LNCAP (cell line): ENCODE measurements around the gene CRHR1.

ENCODE experiments used
- TF ChIP-seq, protein P1 (sequence below): fragments of 450-650 bp; IDR thresholded peaks from 2 replicates; pipeline ENCODE4 v1.5.1; 2017; ENCODE audit warnings: mild to moderate bottlenecking

CRHR1 gene

DNA sequence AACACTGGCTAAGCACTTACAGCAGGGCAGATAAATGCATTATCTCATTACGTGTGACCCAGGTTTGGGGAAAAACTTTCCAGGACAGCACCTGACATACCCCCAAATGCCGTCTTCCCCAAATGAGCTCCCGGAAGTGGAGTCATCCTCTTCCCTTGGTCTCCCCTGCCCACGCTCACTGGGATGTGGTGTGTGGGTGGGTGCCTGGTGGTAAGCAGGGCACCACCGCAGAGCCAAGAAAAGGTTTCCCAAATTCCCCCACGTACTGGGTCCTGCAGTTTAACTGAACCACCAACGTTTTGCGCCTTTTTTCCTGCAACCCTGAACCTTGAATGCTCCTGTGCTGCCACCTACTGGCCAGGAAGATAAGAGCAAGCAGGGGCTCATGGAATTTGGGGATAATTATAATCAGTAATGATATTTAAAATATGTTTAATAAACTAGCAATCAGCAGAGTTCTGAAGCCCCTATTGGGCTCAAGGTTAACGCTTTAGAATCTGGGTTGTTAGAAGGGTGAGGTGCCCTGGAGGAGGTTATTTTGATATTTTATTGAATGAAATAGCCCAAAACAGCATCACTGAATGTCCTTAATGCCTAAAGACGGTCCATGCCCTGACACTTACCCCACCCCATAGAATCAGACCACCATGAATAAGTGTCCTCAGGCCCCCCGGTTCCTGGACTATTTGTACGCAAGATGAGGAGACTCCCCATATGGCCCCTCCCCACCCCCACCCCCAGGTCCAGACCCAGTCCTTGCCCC lies 68.6 kb downstream of the CRHR1 start:
- TF ChIP-seq, protein P1, sequence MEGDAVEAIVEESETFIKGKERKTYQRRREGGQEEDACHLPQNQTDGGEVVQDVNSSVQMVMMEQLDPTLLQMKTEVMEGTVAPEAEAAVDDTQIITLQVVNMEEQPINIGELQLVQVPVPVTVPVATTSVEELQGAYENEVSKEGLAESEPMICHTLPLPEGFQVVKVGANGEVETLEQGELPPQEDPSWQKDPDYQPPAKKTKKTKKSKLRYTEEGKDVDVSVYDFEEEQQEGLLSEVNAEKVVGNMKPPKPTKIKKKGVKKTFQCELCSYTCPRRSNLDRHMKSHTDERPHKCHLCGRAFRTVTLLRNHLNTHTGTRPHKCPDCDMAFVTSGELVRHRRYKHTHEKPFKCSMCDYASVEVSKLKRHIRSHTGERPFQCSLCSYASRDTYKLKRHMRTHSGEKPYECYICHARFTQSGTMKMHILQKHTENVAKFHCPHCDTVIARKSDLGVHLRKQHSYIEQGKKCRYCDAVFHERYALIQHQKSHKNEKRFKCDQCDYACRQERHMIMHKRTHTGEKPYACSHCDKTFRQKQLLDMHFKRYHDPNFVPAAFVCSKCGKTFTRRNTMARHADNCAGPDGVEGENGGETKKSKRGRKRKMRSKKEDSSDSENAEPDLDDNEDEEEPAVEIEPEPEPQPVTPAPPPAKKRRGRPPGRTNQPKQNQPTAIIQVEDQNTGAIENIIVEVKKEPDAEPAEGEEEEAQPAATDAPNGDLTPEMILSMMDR = peak; percentile 93

DNA sequence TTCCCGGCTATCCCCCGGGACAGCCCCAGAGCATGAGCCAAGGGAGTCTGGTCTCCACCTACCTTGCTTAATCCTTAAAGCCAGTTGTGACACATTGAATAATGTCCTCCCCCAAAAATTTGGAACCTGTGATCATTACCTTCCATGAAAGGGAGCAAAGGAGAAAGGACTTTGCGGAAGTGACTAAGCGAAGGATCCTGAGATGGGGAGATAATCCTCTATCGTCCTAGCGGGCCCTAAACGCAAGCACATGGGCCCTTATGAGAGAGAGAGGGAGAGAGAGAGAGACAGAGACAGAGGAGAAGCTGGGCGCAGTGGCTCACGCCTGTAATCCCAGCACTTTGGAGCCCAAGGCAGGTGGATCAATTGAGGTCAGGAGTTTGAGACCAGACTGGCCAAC lies 70.1 kb downstream of the CRHR1 start:
- TF ChIP-seq, protein P1 = no peak

DNA sequence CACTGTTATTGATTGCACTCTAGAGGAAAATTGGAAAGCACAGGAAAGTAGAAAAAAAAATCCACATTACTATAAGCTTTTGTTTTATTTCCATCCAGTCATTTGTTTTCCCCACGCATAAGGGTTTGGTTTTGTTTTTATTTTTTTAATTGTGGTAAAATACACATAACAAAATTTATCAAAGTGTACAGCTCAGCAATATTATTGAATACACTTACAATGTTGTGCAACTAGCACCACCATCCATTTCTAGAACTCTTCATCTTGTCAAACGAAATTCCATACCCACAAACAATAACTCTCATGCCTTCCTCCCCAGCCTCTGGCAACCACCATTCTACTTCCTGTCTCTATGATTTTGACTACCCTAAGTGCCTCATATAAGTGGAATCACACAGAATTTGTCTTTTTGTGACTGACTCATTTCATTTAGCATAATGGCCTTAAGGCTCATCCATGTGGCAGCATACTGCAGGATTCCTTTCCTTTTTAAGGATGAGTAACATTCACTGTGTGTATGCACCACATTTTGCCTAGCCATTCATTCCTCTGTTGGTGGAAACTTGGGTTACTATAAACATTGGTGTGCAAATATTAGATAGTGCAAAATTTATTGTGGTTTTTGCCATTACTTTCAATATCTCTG lies 71.7 kb downstream of the CRHR1 start:
- TF ChIP-seq, protein P1 = no peak

DNA sequence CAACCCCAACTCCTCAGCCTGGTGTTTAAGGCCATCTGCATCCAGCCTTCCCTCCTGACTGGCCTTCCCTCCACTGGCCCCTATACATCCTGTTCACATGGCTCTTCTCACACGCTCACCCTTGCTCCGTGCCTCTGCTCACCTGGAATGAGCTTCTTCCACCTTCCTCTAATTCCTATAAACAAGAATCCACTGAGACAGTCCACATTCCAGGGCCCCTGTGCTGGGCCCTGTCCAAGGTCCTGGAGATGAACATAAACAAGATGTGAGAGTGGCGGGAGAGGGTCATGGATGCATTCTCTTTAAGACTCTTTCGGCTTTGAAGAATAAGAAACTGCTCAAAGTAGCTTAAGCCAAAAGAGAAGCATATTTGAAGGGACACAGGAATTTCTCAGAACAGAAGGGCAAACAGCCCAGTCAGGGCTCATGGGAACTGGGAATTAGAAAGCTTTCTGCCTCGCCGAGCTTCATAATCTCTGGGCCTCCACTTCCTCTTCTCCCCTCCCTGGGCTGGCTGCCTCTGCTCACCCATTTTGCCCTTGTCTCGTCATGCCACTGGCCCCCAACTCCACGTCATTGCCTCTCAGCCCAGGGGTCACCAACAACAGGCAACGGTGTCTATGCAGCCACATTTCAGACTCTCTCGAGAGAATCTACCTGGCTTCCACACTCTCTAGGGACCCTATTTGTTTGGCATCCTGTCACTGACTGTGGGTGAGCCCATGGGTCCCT lies 74.0 kb downstream of the CRHR1 start:
- TF ChIP-seq, protein P1 = no peak

DNA sequence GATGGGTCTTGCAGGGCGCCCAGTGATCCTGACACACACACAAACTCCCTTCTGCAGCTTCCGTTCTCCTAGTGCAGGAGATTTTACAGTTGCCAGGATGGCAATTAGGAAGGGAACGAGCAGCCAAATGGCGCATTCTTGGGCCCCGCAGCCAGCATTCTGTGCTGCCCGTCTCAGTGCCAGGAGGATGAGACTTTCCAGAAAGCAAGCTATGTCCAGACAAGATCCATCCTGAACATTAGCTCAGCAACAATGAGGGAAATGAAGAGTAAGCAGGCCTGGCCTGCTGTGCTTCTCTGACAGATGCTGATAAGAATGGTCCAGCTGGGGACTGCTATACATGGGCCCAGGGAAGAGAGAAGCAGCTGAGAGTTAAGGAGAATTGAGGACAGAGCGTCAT lies 77.0 kb downstream of the CRHR1 start:
- TF ChIP-seq, protein P1 = no peak

DNA sequence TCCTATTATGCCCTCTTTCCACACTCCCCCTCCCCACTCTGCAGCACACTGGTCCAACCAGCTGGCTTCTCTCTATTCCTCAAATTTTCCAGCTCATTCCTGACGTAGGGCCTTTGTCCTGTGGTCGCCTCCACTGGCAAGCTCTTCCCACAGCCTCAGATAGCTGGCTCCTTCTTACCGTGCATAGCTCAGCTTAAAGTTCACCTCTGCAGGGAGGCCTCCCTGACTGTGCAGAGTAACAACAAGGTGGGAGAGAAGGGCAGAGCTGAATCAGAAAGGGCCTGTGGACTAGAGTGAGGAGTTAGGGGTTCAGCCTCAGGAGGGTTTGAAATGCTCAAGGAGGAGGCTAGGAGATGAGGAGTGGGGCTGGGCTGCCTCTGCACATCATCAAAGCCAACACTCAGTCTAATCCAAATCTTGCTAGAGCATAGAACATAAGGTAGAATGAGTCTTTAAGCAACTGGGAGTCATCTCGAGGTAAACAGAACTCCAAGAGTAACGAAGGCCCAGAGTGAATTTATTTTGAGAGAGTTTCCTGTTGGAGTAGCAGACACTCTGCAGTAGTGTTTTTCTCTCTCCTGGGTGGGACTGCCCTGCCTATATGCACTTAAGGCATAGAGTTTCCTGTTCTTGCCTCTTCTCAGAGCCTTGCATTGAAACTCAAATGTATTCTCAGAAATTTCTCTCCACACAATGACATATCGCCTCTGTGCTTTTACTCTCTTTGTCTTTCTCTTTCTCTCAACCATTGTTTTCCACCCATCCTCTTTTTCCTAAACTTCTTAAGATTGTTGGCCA lies 79.9 kb downstream of the CRHR1 start:
- TF ChIP-seq, protein P1 = no peak

DNA sequence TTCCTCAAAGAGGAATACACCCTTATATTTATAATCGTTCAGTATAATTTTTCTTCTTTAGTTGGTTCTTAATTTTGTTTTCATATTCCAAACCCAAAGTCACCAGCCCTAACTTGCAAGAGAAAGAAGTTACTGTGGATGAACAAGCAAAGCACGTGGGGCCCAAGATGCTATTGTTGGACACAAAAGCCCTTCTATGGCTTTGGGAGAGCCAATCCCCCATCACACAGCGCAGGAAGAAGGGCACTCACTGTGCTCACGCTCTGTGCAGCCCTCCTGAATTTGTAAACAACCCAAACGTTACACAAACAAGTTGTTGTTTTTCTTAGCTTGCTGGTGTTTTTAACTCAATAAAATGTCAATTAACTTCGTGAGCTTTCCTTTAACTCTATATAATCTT lies 83.1 kb downstream of the CRHR1 start:
- TF ChIP-seq, protein P1 = no peak
